Uterus (tissue), 2 donors: ENCODE results near the gene NEBL.

ENCODE experiments used
- CTCF ChIP-seq, 4 experiments: fragments of 200-600 bp in 2 of 4; fragments of 450-650 bp in 2 of 4; sonication (generic) in 2 of 4; IDR thresholded peaks; one replicate each; pipeline ENCODE4 v1.5.1; 2016 to 2019; ENCODE audit warnings: antibody characterized with exemption in 4 of 4, mild to moderate bottlenecking in 2 of 4, moderate library complexity in 1 of 4
- POLR2A ChIP-seq, 2 donors: fragments of 450-650 bp; IDR thresholded peaks; one replicate each; pipeline ENCODE4 v1.6.1; 2016; ENCODE audit warnings: antibody characterized with exemption in 2 of 2, mild to moderate bottlenecking in 1 of 2, moderate library complexity in 1 of 2

GRCh38 chr10:20776384-20777118, 120.6 kb downstream of the NEBL start:
- no peak for TF ChIP-seq CTCF (IDR thresholded peaks at IDR 0.05)
- TF ChIP-seq POLR2A (IDR thresholded peaks at IDR 0.05), result no peak
